Jurkat, Clone E6-1 (cell line): ENCODE results near the gene GALNT2.

ENCODE experiments used
- DNase-seq: peaks from one replicate; pipeline ENCODE4 v3.0.0-alpha.2; 2011; ENCODE audit warnings: low read depth, low spot score
- H3K4me3 ChIP-seq: 2 replicates; pipeline ENCODE4 v1.5.1; 2011; ENCODE audit warnings: mild to moderate bottlenecking, low read length, control low read depth, moderate library complexity

The GALNT2 gene

DNA sequence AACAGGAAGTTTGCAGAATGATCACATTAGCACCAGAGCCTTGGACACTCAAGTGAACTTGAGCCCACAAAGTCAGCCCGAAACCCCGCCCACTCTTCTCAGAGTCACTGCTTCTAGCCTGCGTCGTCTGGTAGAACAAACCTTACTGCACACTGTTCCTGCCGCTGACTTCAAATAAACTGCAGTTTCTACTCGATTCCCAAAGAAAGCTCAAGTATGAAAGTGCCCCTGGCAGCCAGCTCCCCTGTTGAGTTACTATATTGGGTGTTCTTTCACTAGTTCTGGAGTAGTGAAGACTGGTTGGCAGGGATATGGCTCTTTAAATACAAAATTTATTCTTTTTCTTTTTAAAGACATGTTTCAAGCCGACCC is 164.7 kb downstream of the GALNT2 start:
- no peak for DNase-seq
- no peak overlapping the region for H3K4me3 ChIP-seq

DNA sequence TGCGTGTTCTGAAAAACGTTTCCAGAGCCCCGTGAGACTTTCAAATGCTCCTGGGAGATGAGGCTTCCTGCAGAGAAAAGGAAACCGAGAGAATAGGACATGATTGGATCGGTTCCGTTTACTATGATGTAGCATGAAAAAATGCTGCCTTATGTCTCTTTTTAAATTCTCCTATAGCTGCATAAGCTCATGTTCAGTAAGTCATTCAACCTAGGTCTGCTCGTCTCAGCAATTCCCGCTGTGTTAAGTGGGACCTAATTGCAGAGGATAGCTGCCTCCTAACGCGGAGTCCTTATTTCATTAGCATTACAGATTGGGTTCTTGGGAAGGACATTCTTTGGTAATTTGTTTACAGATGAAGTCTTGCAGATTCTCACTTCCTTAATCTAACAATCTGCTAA is 165.3 kb downstream of the GALNT2 start:
- no peak for DNase-seq
- no peak overlapping the region for H3K4me3 ChIP-seq

DNA sequence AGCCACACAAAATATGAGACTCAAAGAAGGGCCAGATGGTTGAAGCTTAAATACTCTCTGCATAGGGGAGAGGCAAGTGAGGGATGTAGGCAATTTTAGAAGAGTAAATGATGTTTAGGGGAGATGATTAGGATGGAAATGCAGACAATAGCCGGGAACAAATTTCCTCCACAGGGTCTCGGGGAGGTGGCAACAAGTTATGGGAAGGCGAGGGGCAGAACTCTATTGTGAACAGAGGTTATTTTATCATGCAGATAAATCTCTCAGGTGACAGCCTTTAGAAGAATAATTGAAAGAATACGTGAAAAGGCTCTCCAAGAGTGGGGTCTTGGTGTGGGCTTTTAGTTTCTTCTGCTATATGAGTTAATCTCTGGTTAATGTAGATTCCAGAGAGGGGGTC is 166.7 kb downstream of the GALNT2 start:
- no peak overlapping the region for H3K4me3 ChIP-seq
- DNase-seq, result no peak

DNA sequence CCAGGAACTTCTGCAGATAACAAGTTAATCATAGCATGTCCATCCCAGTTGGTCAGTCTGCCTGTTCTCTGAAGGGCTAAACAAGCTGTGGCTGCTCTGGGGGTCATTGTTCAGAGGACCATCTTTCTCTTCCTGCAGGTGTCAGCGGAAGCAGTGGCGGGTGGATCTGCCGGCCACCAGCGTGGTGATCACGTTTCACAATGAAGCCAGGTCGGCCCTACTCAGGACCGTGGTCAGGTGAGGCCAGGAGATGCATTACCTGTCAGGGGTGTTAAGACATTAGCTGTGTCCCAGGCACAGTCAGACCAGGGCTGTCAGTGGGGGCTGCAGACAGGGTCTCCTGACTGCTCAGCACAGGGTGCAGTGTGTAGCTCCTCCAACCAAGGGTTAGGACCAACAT is 168.8 kb downstream of the GALNT2 start:
- no peak overlapping the region for H3K4me3 ChIP-seq
- DNase-seq, result no peak

DNA sequence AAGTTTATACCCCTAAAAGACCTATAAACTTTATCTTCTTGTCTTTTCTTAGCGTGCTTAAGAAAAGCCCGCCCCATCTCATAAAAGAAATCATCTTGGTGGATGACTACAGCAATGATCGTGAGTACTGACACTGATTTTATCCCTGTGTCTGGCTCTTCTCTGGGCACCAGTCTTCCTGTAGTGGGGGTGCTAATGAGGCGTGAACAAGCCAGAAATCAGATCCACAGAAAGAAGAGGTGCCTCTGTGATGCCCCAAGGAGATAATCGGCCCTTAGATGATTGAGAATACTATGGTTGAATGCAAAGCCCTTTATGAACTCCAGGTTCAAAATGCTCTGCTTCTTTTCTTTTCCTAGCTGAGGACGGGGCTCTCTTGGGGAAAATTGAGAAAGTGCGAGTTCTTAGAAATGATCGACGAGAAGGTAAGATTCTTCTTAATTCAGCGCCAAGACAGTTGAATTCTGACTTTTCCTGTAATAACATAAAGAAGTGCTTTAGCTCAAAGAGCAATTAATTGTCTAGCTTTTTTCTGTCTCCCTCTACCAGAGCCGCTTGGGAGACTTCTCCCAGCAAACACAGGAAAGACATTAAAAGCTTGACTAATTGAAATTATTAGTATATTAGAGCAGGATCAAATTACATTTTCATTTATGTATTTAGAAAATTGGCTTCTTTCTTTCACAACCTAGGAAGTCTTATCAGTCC is 169.4 kb downstream of the GALNT2 start:
- no peak overlapping the region for H3K4me3 ChIP-seq
- DNase-seq, result no peak

DNA sequence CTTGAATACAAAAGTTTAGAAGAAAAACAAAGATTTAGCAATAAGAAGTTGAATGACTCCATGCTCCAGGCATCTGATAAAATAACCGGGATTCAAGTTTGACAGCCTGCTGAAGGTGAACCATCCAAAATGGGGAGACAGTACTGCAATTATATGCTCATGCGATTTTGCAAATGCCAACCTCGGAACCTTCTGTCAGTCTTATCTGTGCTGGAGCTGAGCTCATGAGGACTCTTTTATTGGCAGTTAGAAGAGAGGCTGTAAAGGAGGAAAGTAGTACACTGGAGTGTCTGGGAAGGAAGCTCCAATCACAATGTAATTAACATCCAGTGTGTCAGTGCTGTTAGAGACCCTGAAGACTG is 170.0 kb downstream of the GALNT2 start:
- no peak for DNase-seq
- H3K4me3 ChIP-seq, result no peak overlapping the region

DNA sequence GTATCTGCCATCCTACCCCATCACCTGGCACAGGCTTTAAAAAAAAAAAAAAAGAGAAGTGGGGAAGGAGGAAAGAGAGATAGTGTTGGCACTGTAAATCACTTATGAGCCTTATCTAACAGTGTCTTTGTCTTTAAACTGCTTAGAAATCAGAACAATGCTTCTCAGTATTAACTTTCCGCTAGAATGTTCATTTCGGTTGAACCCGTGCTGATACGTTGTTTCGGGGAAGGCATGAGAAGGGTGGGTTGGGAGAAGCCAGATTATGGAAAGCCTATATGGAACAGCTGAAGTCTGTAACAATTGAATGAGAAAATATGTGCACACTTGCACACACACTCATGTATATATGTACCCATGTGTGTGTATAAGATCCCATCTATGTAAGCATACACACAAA is 170.8 kb downstream of the GALNT2 start:
- no peak overlapping the region for H3K4me3 ChIP-seq
- DNase-seq, result no peak

DNA sequence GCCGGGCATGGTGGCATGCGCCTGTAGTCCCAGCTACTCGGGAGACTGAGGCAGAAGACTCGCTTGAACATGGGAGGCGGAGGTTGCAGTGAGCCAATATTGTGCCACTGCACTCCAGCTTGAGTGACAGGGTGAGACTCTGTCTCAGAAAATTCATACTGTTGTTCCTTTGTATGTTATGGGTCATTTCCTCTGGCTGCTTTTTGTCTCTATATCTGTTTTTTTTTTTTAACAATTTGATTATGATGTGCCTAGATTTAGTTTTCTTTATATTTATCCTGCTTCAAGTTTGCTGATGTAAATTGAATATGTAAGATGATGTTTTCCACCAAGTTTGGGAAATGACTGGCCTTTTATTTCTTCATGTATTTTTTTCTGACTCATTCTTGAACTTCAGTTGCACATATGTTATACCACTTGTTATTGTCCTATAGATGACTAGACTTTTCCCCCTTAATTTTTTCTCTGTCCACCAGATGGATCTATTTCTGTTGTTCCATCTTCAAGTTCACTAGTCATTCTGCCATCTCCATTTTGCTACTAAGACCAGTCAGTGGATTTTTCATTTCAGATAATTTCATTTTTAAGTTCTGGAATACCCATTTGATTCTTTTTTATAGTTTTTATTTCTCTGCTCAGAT is 173.5 kb downstream of the GALNT2 start:
- H3K4me3 ChIP-seq, result no peak overlapping the region
- no peak for DNase-seq

DNA sequence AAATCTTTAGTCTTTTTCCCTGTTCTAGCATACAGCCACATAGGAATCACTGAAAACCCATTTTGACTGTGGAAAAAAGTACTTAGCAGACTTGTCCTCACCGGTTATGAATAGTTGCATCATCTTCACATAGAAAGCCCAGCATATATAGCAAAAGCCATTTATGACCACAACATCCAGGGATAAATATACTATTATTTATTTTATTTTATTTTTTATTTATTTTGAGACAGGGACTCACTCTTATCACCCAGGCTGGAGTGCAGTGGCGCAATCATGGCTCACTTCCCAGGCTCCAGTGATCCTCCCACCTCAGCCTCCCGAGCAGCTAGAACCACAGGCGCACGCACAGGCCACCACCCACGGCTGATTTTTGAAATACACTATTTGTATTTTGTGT is 175.3 kb downstream of the GALNT2 start:
- DNase-seq, result no peak
- H3K4me3 ChIP-seq, result no peak overlapping the region

DNA sequence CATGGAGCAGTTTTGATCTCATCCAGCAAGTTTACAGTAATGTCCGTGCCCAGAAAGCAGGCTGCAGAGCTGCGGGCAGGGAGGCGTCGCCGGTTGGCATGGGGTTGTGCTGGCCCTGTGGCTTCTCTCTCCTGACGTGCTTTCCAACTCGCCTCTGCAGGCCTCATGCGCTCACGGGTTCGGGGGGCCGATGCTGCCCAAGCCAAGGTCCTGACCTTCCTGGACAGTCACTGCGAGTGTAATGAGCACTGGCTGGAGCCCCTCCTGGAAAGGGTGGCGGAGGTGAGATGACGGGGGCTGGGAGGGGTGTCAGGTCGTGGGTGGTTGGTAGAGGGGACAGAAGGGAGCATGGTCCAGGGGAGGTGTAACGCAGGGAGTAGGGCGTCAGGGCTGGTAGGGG is 176.1 kb downstream of the GALNT2 start:
- H3K4me3 ChIP-seq, result no peak overlapping the region
- DNase-seq, result no peak

DNA sequence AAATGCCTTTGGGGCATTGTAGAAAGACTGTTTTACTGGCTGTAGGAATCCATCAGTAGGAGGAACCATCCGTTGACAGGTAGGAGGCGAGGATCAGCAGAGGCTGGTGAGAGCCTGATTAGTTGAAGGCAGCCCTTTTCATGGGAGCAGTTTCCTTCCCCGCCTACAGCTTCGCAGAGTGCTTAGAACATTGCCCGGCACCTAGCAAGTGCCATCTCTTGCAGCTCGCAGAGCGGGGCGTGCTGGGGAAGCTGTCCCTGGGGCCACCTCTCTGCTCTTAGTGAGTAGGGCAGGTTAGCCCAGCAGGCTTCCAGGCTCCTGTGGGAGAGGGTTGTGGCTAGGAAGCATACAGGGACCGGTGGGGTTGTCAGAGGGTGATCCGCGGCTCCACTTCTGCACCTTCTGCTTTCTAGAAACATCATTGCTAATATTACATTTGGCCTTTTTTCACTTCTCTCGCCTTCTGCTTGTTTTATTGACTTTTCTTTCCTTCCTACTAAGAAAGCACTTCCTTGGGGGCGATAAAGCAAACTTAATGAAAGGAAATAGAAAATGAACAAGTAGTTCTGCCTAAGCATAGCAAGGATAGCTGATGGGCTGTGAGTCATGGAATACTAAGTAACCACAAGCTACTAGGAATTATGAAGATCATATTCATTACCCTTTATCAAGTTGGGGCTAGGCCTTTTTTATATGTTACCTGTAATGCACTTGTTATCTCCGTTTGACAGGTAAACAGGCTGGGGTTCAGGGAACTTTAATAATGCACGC is 176.7 kb downstream of the GALNT2 start:
- no peak overlapping the region for H3K4me3 ChIP-seq
- no peak for DNase-seq

DNA sequence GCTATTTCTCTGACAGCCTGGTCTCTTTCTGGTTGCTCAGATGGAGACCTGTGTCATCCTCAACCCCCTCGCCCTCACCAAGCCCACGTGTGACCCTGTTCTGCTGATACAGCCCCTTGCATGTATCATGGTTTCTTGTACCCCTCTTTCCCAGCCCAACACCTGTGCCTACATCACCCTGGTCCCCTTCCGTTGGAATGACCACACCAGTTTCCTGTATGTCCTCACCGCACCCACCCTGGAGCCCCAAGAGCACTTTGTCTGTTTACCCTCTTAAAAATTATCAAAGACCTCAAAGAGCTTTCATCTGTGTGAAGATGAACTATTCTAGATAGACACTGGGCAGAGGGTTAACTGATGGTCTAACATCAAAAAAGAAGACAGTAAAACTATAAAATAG is 179.5 kb downstream of the GALNT2 start:
- no peak overlapping the region; the same call in 1 of the 2 replicates for H3K4me3 ChIP-seq
- DNase-seq, result peak; percentile 94

DNA sequence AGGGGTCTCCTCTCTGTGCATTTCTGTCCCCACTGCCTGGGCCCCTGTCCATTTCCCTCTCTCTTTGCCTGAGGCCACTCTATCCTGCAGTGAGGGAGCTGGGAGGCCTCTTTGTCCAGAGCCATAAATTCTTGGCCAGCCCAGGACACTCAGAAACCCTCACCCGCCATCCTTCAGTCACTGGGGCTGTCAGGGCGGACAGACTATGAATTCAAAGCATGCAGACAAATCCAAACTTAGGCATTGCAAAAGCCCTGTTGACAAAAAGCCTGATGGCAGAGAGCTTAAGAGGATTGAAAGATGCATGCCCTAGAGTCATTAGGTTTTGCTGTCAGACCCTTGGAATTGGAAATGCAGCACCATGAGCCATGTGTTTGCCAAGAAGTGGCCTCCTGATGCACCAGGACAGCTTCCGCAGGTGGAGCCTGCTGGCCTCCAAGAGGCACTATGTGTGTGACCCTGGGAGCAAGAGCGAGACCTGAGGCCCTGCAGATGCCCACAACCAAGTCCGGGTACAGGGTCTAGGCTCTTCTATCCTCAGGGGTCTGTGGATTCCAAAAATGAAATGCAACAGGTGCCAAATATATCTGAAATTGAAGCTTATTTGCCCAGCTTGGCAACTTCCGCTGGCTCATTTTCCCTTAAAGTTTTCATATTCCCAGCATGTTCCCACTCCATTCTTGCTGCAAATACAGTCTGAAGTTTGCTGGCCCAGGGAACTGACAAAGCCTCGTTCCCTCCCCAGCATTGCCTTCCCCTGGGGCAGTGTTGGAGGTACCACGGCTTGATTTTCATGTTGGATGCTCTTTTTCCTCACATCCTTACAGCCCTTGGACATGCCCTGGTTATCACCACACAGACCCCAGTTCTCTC is 181.2 kb downstream of the GALNT2 start:
- no peak for DNase-seq
- H3K4me3 ChIP-seq, result no peak overlapping the region

DNA sequence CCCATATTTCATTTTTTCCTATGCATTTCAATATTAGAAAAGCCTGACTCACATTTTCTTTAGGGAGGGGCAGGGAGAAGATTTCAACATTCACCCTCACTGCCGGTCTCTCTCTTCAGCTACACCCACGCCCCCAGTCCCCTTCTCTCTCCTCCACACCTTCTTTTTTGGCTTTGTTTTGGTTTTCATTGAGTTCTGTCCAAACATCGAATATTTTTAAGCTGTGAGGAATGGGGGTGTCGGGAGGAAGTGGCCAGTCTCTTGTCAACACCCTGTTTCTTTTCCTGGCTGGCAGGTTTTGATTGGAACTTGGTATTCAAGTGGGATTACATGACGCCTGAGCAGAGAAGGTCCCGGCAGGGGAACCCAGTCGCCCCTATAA is 181.8 kb downstream of the GALNT2 start:
- no peak for DNase-seq
- H3K4me3 ChIP-seq, result no peak overlapping the region

DNA sequence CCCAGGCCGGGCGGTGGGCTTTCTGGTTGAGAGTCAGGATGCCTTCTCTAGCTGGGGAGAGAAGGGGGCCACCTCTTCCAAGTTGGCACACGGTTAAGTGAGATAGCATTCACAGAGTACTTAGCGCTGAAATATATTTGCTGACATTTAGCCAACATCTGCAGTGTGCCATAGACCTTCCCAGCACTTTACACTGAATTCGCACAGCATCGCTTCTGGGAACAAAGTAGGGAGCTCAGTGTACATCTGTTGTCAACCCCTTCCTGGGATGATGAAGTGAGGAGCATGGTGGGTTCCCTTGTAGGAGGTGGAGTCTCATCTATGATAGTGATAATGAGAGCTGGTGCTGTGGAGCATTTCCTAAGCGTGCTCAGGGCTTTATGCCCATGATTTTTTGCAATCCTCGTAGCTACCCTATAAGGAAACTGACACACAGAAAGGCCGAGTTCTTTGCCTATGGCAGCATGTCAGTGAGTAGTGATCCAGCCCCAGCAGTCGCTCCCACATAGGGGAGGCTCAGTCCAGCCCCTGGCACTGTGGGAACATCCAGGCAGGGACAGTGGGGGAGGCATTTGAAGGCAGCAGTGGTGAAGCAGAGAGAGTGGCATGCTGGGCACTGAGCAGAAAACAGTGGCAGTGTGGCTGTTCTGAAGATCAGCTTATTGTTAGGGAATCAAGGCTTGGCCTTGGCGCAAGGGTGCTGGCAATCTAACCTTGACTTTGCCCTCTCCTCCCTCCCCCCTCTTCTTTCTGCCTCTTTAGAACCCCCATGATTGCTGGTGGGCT is 182.8 kb downstream of the GALNT2 start:
- DNase-seq, result no peak
- H3K4me3 ChIP-seq, result no peak overlapping the region

DNA sequence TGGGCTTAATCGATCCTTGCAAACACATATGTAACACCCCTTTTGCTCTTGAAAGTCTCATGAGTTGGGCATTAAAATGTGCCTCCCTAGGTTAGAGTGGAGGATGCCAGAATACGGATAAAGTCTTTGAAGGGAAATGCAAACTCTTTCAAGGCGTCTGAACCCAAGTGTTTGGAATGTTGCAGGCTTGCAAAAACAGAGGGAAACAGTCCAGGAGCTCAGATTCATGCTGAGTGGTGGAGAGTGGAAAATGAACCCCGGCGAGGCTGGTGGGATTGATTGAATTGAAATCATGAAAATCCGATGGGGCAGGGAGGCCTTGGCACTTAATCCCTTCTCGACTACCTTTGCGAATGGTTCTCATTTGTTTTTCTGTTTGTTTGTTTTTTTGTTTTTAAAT is 183.6 kb downstream of the GALNT2 start:
- DNase-seq, result no peak

DNA sequence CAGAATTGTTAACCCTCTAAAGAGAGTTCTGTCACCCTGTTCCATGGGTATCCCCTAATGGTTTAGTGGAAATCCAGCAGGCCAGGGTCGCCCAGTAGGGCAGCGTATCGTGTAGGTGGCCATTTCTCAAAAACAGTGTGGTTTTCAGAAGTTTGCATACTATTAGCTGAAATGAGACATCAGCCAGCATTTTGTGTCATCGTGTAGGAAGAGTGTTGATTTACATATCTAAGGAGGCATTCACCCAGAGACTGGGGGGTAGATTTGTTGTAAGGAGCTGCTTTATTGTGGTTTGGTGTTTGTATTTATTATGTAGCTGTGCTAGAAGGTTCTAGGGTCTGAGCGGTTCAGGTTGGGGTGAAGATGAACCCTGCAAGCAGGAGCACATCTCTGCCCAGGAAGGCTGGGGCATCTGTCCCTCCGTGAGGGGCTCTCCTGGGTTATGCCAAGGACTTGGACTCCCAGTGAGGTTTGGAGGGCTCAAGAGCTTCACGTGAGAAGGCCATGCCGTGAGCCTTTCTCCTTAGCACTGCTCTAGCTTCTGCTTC is 184.7 kb downstream of the GALNT2 start:
- no peak for DNase-seq
- H3K4me3 ChIP-seq, result no peak overlapping the region

More for the DNA sequence above, 183.6 kb downstream of the GALNT2 start:
- H3K4me3 ChIP-seq, result no peak overlapping the region

DNA sequence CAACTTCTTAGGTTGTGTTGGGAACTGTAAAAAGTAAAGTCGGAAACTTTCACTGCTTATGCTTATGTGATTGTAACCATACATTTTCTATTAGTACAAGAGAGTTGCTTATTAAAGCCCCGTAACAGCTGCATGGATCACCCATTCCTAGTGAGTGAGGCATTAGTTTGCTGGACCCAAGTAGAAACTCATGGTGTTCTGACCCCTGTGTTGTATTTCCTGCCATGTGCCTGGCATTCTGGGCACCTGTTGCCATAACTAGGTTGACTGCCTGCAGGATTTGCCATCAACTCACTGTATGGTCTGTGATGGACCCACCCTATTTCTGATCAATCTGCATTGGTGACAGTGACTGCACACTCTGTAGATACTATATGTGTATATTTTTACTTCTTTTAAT is 186.1 kb downstream of the GALNT2 start:
- H3K4me3 ChIP-seq, result no peak overlapping the region

DNA sequence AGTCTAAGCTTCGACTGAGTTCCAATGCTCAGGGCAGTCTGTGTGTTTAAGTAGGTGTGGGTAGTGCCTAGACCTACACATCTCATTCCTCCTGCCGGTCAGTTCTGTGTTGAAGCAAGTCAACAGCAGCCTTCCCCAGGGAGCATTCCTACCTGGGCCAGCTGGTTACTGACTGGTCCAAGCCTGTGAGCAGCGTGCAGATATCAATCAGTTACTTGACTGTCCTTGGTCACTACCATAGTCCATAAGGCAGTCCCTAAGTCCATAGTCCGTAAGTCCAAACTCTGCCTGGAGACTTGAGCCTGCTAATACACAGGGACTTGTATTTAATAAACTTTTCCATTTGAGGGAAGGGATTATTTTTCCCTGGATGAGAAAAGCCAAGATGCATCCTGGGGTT is 187.2 kb downstream of the GALNT2 start:
- no peak overlapping the region for H3K4me3 ChIP-seq
- no peak for DNase-seq

More for the DNA sequence above, 186.1 kb downstream of the GALNT2 start:
- DNase-seq, result no peak
